ENCODE measurements around the gene ELMOD3.
A peak's percentile ranks its signal among the peaks of the same experiment; 100 is the strongest.
"Not testable (repeated sequence)": the region's sequence is repeated elsewhere in the genome, so short reads cannot be mapped to it uniquely, and the experiment has no call there.

The ELMOD3 gene

GRCh38 chr2:85429213-85429923, 74.8 kb downstream of the ELMOD3 start:
- DNase-seq, result no peak

GRCh38 chr2:85429924-85430289, 75.3 kb downstream of the ELMOD3 start:
- no peak for DNase-seq

DNA sequence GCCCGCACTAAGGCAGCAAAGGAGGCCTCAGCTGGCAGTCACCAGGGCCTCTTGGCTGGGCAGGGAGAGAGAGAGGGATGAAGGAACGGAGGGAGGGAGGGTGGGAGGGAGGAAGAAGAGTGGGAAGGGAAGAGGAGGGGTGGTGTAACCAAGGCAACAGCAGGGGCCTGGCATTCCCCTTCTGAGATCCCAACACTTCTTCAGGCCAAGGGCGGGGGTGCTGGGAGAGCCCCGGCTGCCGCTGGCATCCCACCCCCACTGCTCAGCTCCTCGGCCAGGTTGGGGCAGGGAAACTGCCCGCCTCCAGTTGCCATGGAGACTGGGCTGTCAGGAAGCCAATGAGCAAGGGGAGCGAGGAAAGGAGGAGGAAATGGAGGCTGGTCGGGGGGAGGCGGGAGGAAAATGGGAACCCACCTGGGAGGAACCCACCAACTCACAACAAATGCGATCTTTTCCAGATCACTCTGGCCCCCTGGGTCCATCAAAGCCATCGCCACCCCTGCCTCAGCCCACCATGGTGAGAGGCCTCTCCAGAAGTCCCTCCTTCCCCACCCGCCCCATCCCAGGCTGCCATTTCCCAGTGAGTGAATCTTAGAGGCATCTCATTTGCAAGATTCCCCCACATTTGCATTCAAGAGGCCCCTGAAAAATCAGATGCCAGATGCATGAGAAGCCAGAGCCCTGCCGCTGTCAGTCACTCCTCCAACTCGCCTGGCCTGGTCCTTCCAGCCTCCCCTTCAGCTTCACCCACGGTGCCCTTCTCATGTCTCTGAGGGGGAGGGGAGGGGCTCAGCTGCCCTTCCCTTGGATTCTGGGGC, 76.4 kb downstream of the ELMOD3 start:
- peak; percentile 26 for DNase-seq

DNA sequence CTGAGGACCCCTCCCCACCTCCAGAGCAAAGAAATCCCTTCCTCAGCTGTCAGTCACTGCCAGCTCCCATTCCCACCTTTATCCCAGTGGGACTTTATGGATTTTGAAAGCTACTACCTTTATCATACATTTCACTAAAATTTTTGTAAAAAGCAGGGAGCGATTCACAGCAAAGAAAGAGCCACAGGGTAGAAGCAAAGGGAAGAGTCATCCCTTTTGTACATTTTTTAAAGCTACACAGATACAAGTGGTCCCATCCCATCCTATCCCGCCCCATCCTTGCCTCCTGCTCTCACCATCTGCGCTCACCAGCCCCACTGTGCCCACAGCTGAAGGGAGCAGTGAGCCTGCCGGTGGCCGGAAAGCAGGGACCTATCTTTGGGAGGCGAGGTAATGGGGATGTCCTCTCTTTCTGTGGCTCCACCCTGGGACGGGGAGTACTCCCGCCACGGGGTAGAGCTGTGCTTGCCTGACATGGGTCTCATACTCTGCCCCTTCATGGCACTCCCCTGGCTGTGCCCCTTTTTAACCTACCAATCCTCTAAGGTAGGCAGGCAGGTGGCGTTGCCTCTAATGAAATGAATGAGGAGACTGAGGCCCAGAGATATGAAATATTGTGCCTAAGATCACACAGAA, 77.1 kb downstream of the ELMOD3 start:
- DNase-seq, result no peak

DNA sequence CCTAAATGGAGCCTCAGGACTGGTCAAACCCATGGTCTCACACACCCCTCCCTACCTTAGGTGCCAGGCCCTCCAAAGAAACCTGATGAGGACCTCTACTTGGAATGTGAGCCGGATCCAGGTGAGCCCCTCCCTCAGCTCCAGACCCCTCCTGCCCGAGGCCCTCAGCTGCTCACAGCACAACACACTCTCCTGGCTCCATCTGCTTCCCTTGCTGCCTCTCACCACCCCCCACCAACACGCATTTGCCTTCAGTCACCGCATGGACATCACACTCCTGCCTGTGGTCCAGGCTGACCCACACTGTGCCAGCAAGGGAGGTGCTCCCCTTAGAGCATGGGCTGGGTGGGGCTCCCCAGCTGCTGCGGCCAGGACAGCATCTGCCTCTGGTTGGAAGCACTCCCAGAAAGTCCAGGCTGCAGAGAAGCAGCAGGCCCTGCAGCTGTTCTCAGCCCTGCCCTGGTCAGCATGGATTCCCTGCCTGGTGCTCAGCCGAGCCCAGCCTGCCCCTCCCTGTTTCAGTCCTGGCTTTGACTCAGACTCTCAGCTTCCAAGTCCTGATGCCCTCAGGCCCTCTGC, 79.0 kb downstream of the ELMOD3 start:
- peak; percentile 75 for DNase-seq

DNA sequence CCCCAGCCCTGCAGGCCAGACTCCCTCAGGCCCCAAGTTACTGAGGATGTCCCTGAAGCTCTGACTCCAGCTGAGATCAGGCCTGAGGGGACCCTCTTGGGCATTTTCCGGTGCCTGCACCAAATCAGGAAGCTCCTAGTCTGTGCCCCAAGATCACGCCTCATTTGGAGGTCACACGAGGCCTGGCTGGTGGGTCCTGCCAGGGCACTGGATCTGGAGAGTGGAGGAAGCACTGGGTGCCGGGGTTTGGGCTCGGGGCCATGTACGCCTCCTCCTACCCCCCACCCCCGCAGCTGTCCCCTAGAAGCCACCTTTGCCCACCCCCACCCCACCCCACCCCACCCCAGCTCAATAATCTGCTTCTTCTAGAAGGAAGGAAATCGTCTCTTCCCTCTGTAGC, 80.1 kb downstream of the ELMOD3 start:
- no peak for DNase-seq

DNA sequence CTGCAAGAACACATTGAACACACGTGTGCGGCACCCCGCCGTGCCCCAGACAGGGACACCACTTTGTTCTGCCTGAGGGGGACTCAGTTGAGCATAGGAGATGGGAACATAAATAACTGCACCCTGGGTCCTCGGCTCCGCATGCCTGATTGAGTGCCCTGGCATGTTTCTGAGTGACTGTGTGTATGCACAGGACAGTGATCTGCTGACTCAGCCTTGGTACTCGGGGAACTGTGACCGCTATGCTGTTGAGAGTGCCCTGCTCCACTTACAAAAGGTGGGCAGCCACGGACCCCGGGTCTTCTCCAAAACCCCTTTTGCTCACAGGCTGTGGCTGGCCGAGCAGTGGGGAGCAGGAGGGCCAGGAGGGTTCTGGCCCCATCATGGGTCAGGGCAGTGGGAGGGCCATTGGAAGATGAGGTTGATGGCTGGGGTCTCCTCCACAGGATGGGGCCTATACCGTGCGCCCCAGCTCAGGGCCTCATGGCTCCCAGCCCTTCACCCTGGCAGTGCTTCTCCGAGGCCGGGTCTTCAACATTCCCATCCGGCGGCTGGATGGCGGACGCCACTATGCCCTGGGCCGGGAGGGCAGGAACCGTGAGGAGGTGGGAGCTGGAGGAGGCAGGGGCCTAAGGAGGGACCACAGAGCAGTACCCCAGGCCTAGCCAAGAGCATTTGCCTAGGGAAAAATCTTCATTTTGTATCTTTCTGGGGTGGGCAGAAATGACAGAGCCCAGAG, 80.8 kb downstream of the ELMOD3 start:
- DNase-seq, result no peak

DNA sequence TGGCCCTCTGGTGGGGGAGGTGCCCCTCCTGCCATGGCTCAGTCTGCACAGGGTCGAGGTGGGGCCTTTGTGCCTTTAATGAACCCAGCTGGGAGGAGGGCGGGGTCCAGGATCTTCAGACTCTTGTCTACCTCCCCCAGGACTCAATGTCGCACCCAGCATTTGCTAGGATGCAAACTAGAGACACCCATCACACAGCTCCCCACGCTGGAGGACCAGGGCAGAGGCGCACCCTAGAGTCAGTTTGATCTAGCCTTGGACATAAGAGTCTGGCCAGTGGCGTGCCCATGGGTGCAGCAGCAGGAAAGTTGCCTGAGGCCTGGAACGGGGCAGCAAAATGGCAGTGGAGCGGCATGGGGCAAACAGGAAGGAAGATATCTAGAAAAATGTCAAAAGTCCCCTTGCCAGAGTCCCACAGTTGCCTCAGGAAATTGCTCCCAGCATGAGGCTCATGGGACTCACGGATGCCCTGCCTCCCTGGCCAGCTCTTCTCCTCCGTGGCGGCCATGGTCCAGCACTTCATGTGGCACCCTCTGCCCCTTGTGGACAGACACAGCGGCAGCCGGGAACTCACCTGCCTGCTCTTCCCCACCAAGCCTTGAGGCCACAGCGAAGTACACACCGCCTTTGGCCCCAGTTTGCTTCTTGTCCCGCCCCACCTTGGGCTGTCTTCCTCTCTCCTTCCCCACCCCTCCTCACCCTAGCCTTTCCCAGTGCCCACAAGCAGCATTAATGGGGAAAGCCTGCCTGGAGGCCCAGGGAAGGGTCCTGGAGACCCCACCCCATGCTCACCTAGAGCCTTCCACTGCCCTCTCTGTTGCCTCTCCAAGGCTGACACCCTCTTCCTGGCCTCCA, 81.6 kb downstream of the ELMOD3 start:
- no peak for DNase-seq

DNA sequence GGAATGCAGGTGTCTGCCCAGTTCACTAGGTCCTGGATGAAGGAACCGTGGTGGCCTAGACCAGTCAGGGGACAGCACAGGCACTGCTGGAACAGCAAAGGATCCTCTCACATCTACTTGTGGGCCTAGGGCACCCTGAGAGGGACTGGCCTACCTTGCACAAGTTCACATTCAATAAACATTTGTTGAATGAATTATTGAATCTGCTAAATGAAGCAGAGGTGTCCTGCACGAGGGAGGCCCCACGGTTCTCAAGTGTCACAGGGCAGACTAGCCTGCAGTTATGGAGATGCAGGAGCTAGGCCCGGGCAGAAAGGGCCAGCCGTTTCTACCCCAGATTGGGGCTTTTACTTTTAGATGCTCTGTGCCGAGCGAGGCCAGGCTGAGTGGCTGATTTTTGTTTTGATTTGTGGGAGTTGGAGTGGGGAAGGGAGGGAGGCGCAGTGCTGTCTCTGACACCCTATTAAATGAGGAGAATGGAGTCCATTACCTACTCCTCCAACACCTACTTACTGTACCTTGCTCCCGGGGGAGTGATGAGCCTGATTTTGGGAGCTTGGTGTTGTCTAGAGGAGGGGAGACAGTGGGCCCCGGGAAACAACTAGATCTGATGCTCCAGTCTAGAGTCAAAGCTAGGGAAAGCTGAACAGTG, 82.4 kb downstream of the ELMOD3 start:
- no peak for DNase-seq

- DNase-seq, result peak; percentile 81
Observed at GRCh38 chr2:85437488-85438200, 83.1 kb downstream of the ELMOD3 start.

DNA sequence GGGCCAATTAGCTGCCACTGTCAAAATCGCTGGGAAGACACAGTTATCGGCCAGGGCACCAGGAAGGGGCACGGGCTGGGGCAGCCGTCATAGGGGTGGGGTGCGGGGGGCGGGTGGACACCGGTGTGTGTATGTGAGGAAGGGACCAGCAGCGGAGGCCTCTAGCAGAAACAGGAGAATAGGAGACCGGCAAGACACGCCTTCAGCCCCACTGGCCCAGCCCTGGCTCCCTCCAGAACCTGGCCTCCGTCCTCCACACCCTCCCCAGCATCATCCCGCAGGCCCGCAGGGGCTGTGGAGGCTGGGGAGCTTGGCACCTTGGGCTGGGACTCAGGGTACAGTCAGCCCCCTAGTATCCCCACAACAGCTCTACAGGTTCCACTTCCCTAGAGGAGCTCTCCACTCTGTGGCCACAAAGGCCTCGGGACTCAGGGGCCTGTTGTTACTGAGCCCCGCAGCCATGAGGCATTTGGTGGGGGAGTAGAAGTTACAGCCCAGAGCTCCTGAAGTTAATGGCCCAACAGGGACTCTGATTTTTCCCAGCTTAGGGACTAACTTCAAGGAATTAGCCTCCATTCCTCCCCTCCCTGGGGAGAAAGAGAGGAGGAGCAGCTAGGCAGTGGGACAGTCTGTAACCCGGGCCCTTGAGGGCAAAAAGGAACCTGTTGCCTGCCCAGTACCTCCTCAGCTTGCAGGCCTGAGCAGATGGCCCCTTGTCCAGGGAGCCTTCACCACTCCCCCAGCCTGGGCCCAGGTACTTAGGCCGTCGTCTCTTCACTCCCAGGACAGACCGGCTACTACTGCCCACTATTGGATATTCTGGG, 83.8 kb downstream of the ELMOD3 start:
- DNase-seq, result peak; percentile 24

GRCh38 chr2:85439025-85439472, 84.5 kb downstream of the ELMOD3 start:
- no peak for DNase-seq

- not testable (repeated sequence) for DNase-seq
Observed at GRCh38 chr2:85439569-85439968, 85.0 kb downstream of the ELMOD3 start.

DNA sequence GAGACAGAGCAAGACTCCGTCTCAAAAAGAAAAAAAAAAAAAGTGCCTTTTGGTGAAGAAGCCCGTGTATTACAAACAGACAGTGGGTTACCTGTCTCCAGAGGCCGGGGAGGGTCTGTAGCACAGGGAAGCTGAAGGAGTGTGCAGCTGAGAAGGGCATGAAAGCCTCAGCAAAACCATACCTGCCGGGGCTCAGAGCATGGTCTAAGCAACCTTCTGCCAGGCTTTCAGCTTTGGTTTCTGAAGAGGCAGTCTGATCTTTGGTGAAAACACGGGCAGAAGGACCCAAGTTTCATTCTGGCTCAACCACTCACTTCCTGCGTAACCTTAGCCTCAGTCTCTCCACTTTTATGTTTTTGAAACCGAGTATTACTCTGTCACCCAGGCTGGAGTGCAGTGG, 85.4 kb downstream of the ELMOD3 start:
- no peak for DNase-seq

GRCh38 chr2:85440729-85441128, 86.2 kb downstream of the ELMOD3 start:
- no peak for DNase-seq
